Left kidney (tissue), 2 donors: ENCODE results near the gene IL5RA. TPM values are rescaled to one million over a fixed set of nuclear protein-coding genes. Genes with fewer than 3 reads are reported as not detected.

Experiments used
- DNase-seq: peaks from one replicate; pipeline ENCODE4 v3.0.0-alpha.2; 2013
- polyA plus RNA-seq: library from polyadenylated mRNA; unstranded; fragments of 120-200 nt; gene quantifications from one replicate; pipeline ENCODE4 v1.2.1, GENCODE V29; 2013; ENCODE audit not compliant: insufficient read length

The IL5RA gene
- polyA plus RNA-seq, 1 donor, result 0.73 TPM

DNA sequence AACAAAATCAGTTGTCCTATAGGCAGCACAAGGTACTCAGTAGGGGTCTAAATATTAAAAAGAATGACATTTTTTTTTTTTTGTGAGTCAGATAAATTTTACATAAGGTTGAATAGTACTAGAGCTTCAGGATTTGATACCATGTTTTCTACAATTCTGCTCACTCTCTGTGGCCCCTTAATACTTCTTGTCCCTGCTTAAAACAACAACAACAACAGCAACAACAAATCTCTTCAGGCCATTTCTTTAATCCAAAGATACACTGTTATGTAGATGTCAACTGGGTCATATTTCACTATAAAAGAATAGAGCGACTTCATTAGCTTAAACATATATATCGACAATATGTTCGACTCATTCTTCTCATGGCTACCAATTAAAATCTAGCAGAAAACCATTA lies 3.0 kb downstream of the IL5RA start:
- no peak for DNase-seq

DNA sequence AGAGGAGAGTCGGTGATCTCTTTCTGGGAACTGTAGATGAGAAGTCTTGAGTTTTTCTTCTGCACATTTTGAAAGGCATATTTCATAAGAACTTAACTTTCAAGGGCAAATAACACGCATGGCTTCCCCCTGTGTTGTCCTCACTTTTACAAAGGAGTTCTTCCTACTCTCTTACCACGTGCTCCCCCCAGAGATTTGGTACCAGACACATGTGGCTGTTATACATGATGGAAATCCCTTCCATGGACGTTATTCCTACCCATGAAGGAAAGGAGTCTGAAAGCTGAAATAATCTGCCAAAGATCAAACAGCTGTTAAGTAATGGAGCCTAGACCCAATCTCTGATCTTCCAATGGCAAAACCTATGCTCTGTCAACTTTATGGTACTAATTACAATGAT lies 4.4 kb downstream of the IL5RA start:
- DNase-seq, result no peak

DNA sequence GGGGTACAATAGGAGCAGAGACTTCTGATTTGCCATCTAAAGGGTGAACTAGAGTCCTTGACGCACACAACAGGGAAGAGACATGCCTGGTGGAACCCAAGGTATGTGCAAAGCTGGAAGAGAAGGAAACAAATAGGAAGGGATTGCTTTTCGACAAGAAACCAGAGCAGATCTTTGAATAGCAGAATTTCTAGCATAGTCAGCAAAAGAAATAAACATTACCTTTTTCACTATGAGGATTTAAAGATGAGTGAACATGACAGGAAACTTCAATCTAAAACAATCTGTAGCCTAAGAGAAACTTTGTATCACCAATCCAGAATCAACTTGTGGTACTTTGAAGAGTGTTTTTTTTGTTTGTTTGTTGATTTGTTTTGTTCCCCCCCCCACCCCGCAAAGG lies 4.9 kb downstream of the IL5RA start:
- no peak for DNase-seq

DNA sequence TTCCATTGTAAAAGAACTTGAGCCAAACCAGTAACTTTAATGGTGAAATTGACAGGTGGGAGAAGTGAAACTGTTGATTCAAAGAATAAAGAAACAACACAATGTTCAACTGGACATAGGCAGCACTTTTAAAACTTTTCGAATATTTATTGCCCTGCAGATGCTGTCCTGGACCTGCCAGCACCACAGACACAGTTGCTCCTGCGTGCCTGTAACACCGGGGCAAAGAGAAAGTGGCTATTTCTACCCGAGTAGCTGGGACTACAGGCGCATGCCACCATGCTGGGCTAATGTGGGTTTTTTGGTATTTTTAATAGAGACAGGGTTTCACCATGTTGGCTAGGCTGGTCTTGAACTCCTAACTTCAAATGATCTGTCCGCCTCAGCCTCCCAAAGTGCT lies 7.4 kb downstream of the IL5RA start:
- no peak for DNase-seq

DNA sequence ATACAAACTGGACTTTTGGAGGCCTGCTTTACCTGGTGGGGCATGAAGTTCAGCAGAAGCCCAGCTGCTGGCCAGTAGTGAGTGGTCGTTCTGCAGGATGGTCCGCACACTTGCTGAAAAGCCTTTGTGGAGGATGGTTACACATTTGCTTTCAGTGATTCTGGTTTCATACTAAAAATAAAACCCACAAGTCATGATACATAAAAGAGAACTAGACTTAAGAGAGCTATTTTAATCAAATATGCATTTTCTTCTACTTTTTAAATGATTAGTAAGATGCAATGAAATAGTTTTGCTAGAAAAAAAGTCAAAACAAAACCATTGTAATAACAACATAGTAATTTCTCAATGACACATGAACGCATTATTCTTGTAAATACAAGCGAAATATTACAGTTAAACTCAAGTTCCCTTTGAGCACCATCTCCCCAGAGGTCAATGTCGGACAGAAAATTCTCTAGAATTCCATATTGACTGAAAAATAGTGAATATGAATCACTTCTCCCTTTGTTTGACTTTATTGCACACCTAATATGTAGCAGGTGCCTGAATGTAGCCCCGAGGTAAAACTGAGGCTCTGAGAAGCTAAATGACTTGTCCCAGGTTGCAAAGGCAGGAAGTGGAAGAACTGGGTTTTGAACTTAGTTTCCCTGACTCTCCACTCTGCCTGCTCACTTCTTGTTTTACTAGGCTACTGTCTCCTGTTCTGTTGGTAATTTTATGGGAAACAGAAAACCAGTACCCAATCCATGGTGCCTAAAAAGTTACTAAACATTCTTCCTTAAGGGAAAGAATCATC lies 8.3 kb downstream of the IL5RA start:
- no peak for DNase-seq

DNA sequence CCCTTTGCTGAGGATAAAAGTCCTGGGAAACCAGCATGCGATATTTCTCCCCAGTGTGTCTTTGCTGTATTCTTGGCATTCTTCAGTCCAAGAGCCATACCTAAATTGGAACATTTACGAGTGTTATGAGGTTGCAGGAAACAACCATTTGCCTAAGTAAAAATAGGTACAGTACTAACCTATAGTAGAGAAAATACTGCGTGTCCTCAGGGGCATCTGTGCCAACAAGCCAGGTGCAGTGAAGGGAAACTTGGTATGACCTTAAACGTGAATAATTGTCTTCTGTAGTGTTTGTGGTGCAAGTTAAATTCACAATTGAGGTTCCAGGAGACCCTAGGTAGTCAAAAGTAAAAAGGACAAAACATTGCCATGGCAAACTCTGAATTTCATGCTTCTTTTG lies 12.2 kb downstream of the IL5RA start:
- no peak for DNase-seq

DNA sequence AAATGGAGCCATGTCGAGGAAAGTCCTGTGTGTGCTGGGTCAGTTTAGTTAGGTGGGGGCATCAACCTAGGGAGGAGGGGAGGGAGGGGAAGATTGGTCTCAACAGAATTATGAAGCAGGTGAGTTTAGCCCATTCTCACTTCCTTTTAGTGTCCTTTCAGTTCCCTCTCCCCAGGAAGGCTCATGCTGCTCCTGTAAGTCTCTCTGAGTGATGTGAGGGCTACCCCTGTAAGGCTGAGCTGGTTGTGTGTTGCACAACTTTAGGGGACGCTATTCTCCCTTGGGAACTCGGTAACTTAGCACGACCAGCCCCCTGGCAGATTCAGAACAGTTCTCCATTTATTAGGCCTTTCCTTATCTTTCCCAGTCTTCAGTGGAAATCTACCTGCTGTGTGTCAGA lies 21.2 kb downstream of the IL5RA start:
- no peak for DNase-seq

DNA sequence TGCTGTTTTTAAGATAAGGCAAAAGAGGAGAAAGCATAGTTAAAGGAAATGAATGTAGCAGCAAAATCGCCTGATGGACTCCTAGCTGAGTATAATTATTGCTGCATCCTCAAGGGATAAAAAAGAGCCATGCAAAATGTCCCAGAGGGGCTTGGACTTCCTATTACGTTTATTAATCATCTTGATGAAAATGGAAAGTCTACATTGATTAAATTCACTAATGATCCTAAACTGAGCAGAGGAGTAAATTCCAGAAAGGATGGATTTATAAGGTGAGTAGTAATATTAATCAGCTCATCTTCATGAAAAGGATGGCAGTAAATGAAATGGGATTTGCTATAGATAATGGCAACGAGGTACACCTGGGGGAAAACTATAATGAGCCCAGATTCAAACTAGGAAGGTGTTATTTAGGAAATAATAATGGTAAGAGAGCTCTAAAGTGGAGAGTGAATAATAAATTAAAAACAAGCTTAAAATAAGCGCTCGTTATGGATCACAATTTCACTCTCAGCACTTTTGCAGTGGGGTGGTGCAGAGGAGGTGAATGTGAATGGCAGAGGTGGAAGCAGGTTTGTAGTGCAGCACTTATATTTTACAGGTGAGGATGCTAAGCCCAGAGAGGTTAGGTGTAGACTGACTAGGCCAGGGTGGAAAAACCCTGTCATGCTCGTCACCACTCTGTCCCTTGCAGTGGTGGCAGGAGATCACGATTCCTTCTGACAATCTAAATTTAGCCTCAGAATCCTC lies 22.3 kb downstream of the IL5RA start:
- no peak for DNase-seq

DNA sequence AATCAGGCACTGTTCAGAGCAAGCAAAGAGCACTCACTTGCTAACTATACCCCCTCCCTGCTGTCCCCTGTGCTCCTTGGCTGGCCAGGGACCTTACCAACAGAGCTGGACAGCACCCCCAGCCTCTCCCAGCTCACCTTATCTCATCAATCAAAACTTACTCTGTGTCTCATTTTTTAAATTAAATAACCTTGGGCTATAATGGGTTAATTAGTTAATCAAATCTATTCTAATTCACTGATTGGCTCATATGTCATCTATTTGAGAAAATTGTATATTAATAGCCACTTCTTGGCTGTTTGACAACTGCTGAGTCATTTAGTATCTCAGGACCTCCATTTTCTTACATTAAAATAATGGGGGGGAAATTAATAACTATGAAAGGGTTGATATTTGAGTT lies 22.9 kb downstream of the IL5RA start:
- DNase-seq, result no peak

DNA sequence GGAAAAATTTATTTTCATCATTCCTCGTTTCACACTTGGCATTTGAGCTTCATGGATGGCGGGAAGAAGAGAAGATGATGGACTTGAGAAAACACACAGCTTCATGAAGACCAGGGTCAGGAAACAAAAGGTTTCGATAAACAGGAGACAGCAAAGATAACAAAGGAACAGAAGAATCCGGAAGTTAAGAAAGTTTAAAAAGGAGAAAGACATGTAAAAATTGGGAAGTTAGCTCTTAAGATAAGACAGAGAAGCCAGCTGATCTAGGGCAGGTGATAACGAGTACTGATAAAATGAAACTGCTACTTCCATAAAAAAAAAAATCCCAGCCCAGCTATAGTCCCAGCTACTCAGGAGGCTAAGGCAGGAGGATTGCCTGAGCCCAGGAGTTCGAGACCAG lies 23.9 kb downstream of the IL5RA start:
- DNase-seq, result no peak

DNA sequence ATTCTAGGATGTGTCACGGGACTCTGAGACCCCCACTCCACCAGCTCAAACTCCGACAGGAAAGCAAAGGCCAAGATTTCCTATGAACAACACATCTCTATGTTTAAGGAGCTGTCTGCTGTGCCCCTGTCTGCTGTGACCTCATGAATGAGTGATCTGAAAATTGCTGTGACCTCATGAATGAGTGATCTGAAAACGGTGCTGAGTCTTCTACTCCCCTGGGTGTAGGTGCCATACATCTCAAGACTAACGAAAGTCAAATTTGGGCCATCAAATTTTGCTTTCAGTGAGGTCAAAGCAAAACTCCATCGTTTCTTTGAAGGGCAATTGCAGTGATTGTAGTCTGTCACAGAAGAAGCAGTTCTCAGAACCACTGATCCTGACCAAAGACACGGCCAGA lies 24.4 kb downstream of the IL5RA start:
- no peak for DNase-seq

DNA sequence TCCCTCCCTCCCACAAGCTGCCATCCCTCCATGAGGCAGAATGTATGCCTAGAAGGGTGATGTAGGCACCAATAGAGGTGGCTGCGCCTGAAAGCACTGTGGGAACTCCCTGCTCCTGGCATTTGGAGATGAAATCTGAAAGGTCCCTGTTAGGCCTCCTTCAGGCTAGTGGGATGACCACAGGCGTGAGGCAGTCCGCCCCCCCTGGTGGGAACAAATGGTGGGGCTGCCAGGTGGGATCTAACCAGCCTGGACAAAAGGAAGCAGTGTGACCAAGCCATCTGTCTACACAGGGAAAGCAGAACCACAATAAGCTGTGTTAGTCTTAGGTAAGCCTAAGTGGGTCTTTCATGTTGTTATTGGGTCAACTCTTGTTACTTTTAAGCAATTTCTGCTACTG lies 25.3 kb downstream of the IL5RA start:
- no peak for DNase-seq

DNA sequence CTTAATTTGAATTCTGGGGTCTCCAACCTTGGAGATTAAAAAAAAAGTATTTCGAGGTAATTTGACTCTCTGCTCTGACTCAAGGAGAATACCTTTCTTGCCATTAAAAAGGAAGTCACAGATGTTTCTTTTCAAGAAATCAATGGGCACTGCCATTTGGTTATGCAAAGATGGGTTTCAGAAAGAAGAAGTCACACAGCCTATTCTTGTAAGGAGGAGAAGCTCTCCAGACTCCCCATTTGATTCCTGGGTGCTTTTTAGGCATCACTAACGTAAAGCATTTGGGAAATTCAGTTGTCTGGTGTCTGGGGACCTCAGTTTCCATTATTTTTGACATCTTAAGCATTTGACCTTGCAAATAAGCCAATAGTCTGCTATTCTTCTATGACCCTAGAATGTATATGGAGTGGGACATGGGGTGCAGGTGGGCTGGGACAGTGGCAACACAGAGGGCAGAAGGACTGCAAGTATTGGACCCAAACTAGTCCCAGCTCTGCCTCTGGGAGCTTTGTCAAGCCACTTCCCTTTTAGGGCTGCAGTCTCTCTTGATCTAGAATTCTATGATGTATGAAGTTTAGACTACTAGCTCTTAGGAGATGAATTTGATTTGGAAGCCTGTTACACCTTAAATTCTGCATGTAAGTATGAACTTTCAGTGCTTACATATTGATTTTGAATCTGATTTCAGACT lies 27.8 kb downstream of the IL5RA start:
- no peak for DNase-seq

DNA sequence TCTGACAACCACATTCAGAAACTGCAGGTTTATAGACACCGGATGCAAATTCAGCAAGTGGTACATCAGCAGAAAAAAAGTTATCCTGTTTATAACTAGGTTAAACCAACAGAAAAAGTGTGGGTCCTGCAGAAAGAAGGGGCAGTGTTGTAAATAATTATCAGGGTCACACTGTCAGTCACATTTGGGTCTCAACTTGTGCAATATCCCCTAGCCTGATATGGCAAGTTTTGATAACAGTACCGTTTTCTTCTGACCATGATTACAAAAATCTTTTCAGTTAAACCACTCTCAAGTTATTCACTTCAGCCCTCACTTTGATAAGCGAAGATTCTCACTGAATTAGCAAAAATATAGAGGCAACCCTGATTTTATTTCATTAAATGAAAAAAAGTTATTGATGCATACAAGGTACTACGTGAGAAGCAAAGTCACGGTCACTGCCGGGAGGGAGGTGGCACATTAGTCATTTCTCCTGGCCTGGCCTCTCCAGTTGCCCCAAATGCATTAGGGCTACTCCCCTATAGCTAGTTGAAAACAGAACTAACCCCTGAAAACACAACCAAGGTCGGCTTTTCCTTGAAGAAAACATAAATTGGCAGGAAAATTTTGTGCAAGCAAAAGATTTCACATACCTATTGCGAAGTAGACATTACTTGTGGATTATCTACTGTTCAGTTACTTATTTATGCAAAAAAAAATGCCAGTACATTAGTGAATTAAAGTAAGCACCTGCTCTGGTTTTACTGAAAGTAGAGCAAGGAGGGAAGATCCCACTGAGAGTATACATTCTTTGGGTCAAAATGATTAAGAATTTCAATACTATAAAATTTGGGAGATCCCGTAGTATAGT lies 28.6 kb downstream of the IL5RA start:
- DNase-seq, result no peak

DNA sequence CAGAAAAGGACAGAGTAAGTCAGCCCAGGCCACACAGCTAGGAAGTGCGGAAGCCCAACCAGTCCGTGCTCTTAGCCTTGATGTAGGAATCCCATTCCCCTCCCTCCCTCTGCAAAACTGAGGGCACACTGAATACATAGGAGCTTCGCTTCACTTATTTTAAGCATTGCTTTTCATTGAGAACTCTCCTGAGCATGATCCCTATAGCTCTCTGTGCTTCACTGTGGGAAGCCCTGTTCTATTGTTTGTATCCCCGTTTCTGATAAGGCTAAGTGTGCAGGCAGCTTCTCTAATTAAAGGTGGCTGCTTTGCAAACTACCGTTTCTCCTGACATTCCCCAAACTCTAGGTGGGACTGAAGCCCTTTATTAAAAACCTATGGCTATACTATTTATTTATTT lies 29.9 kb downstream of the IL5RA start:
- no peak for DNase-seq

DNA sequence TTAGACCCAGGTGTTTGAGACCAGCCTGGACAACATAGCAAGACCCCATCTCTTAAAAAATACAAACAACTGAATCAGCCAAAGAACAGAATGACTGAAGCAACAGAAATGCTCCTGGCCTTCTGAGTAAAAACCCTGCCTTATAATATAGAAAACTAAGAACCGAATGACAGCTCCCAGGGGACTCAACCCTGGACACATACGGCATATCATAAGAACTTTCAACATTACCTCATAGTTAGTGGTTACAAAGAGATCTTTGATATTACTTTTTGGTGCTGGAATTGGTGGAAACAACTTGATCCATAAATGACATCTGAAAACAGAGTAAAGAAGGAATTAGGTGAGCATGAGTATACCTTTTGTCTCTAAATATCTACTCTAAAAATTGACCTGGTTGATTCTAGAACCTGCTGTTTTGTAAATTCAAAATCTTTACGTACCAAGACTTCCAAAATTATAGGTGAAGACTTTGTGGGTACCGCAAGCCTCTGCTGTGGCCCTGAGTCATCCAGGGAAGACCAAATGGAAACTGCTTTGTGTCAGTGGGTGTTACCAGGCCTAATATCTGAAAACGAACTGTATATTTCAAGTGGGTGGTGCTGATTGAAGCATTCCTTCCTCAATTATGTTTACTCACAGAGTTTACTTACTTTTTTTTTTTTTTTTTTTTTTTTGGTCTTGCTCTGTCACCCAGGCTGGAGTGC lies 35.5 kb downstream of the IL5RA start:
- DNase-seq, result no peak

DNA sequence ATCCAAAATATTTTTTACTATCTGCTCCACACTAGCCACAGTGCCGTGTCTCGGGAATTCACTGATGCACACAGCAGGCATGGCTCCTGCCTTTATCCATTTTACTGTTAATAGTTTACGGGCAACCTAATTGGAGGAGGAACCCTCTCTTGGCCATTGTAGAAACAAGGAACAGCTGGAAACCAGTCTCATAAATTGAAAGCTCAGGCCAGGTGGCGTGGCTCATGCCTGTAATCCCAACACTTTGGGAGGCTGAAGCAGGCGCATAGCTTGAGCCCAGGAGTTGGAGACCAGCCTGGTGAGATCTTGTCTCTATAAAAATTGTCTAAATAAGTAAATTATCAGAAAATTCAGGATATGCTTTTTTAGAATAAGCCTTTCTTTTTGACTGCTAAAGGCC lies 39.0 kb downstream of the IL5RA start:
- peak; percentile 22 for DNase-seq

DNA sequence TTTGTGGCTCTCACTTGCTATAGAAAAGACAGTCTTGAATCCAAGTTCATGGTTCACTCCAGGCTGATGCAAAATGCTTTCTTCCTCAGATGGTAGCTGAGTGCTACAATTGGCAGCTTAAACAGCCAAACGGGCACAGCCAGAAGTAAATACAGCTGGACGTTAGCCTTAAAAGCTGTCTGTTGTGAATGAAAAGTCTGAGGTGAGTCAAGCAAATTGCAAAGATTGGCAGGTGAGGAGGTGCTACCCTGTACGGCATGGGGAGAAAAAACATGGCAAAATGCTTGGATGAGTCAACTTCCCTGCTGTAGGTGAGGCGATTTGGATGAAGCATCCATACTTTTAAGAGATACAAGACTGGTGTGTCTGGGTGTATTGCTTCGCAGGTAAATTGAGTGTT lies 40.5 kb downstream of the IL5RA start:
- DNase-seq, result no peak

DNA sequence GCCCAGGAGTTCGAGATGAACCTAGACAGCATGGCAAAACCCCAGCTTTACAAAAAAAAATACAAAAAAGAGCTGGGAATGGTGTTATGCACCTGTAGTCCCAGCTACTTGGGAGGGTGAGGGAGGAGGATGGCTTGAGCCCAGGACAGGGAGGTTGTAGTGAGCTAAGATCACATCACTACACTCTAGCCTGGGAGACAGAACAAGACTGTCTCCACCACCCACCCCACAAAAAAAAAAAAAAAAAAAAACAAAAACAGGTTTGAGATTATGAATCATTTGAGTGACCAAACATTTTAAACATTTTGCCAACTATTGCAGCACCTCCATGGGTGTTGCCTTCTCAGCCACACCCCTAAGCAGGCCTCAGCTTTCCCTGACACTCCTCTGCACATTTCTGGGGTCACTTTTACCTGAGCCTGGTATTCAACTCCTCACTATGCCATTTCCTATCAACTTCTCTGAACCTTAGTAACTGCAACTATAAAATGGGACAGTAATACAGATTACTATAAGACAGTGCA lies 41.8 kb downstream of the IL5RA start:
- no peak for DNase-seq

DNA sequence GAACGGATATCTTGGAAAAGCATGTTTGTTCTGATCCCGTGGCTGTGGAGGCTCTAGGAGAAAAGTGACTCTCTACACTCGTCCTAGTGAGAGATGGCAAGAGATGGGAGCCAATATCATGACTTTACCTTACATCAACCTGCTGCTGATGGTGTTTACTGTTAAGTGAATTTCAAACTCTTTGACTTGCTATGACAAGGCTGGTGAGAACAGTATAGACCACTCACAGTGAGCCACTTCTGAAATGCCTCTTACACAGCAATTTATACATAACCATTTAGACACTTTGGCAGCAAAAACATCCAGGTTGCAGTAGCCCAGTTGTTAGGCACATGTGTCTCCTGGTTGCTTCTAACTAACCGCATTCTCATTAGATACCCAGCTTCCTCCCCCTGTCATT lies 43.3 kb downstream of the IL5RA start:
- DNase-seq, result no peak

DNA sequence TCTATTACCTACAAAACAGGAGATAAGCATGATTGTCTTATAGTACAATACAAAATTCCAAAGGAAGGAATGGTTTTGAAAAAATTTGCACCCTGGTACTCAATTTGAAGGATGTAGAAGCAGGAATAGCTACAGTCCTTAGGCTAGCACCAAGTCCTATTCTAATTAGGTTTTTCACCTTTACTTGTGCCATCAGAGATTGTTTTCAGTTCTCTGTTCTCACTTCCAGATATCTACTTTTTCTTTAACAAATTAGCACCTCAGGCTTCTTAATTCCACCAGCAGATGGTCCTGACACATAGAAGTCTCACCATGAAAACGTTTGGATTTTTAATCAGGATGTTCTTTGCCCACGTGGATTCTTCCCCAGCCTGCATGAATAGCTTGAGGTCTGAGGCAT lies 43.8 kb downstream of the IL5RA start:
- no peak for DNase-seq
